Kidney (tissue), 14 donors: ENCODE data around the gene LY6G5C. TPM values are rescaled to one million over a fixed set of nuclear protein-coding genes. Genes with fewer than 3 reads are reported as not detected.

ENCODE experiments used
- DNase-seq, 5 donors: peaks; one replicate each; pipeline ENCODE4 v3.0.0-alpha.2; 2013 to 2020
- FAIRE-seq: peaks from 2 replicates; lab custom pipeline; 2012; peaks lifted over from hg19 to GRCh38; lab: Jason Lieb, UNC
- H3K27ac ChIP-seq, 2 donors: one replicate each; pipeline ENCODE4 v1.7.0; 2013; ENCODE audit warnings: low read depth in 2 of 2, low read length in 2 of 2, inconsistent platforms in 1 of 2
- H3K27me3 ChIP-seq: one replicate; pipeline ENCODE4 v1.7.1; 2013; ENCODE audit warnings: low read length, inconsistent platforms; ENCODE audit not compliant: control insufficient read depth, insufficient read depth
- H3K36me3 ChIP-seq, 3 donors: one replicate each; pipeline versions ENCODE4 v1.7.0 to v1.7.1; 2013; ENCODE audit warnings: low read length in 3 of 3, control low read depth in 1 of 3, inconsistent platforms in 1 of 3; ENCODE audit not compliant: insufficient read depth in 3 of 3, control insufficient read depth in 2 of 3
- H3K4me1 ChIP-seq, 3 donors: one replicate each; pipeline versions ENCODE4 v1.7.0 to v1.7.1; 2013; ENCODE audit warnings: low read length in 3 of 3, inconsistent platforms in 1 of 3, low read depth in 1 of 3; ENCODE audit not compliant: control insufficient read depth in 2 of 3, insufficient read depth in 2 of 3
- H3K4me3 ChIP-seq, 3 donors: one replicate each; pipeline versions ENCODE4 v1.7.0 to v1.8.1; 2013; ENCODE audit warnings: low read length in 3 of 3, control low read depth in 1 of 3, inconsistent platforms in 1 of 3
- H3K9ac ChIP-seq, 3 donors: one replicate each; pipeline versions ENCODE4 v1.7.0 to v1.7.1; 2013; ENCODE audit warnings: low read length in 3 of 3, control low read depth in 1 of 3, inconsistent platforms in 1 of 3
- H3K9me3 ChIP-seq, 3 donors: one replicate each; pipeline versions ENCODE4 v1.7.0 to v1.7.1; 2013; ENCODE audit warnings: low read length in 3 of 3, control low read depth in 1 of 3, inconsistent platforms in 1 of 3; ENCODE audit not compliant: control insufficient read depth in 2 of 3, insufficient read depth in 1 of 3
- intact Hi-C: fragments of 100-400 bp; cut with DNase I; formaldehyde crosslinking; loops from one replicate; pipeline ENCODE4 v1.11.1; 2022
- polyA plus RNA-seq: library from polyadenylated mRNA; stranded (reverse); fragments of 350-450 nt; fragmentation: Illumina TruSeq; extraction: RNeasy Lipid Tissue Mini Kit (QIAGEN cat#74804); gene quantifications from one replicate; pipeline ENCODE4 v1.2.3, GENCODE V29; 2014; ENCODE audit warnings: low read depth, low replicate concordance; ENCODE audit not compliant: insufficient read depth
- total RNA-seq: library from RNA; stranded (reverse); fragmentation: NEBNext Ultra II Directional; extraction: Animal tissue kit (Norgen Biotek cat#: 25700); gene quantifications from one replicate; pipeline ENCODE4 v1.2.1, GENCODE V29; 2021
- TF ChIP-seq, protein P1 (sequence below): IDR thresholded peaks from 3 replicates; pipeline ENCODE4 v1.5.1; 2012; ENCODE audit warnings: mild to moderate bottlenecking, moderate library complexity, borderline replicate concordance; ENCODE audit not compliant: insufficient read depth; ENCODE audit errors: extremely low read depth
- donor health status: control.
- donor health status: control.
- donor health status: control.
- donor health status: control.
- donor health status: control.
- donor health status: DM: yes; HTN: yes; CAD: no.
- donor health status: Normal renal cell carcinoma (clear cell type).

The LY6G5C gene
- total and polyA plus RNA-seq, 2 donors from 2014 or later = 2.5 to 4.6 TPM

DNA sequence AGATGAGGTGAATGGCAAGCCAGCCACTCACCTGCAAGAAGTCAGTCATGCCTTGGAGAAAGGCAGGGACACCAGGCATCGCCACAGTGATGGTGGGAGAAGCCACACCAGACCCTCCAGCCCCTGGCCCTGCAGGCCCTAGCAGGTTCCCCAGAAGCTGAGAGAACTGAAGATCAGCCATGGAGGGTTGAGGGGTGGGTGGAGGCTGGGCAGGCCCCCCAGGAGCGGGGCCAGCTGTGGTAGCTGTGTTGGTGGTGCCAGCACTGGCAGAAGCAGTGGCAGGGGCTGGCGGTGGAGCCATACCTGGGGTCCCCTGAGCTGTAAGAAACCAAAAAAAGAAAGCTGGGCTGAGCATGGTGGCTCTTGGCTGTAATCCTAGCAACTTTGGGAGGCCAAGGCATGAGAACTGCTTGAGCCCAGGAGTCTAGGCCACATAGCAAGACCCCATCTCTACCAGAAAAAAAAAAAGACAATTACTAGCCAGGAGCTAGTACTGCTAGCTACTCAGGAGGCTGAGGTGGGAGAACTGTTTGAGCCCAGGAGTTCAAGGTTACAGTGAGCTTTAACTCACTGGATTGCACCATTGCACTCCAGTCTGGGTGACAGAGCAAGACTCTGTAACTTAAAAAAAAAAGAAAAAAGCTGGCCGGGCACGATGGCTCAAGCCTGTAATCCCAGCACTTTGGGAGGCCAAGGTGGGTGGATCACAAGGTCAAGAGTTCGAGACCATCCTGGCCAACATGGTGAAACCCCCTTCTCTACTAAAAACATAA lies 37.9 kb downstream of the LY6G5C start:
- TF ChIP-seq, protein P1, sequence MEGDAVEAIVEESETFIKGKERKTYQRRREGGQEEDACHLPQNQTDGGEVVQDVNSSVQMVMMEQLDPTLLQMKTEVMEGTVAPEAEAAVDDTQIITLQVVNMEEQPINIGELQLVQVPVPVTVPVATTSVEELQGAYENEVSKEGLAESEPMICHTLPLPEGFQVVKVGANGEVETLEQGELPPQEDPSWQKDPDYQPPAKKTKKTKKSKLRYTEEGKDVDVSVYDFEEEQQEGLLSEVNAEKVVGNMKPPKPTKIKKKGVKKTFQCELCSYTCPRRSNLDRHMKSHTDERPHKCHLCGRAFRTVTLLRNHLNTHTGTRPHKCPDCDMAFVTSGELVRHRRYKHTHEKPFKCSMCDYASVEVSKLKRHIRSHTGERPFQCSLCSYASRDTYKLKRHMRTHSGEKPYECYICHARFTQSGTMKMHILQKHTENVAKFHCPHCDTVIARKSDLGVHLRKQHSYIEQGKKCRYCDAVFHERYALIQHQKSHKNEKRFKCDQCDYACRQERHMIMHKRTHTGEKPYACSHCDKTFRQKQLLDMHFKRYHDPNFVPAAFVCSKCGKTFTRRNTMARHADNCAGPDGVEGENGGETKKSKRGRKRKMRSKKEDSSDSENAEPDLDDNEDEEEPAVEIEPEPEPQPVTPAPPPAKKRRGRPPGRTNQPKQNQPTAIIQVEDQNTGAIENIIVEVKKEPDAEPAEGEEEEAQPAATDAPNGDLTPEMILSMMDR = no peak
- DNase-seq = no peak
- Histone ChIP-seq H3K36me3 (peaks cover 7 to 80% (median 54%) of the 10 kb centered on the region in 3 donors), H3K4me1 (no peaks in the 10 kb centered on the region), H3K9me3 (no peaks in the 10 kb centered on the region), H3K4me3 (no peak overlapping the region), H3K27ac (no peak overlapping the region), H3K27me3 (no peaks in the 10 kb centered on the region), H3K9ac (no peak overlapping the region)
- no peak for FAIRE-seq
- intact Hi-C loops = no loop called here

DNA sequence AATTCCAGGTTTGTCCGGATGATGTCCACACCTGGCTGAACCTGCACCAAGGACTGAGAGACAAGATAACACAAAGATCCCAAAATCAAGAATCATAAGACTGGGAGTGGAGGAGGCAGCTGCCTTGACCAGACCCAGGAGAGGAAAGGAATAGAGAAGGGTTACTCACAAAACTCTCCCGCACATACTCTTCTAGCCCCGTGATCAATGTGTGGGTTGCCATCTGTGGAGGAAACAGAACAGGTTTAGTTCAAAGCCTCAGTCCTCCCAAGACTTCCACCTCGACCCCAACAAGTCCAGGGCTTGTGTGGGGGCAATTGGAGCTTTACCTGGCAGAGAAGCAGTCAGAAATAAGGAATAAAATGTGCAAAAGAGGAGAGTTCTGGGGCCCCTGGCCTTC lies 39.5 kb downstream of the LY6G5C start:
- no peak overlapping the region for H3K4me3 ChIP-seq
- H3K36me3 ChIP-seq = peaks cover 4 to 82% (median 54%) of the 10 kb centered on the region in 3 donors
- no peak overlapping the region for H3K9ac ChIP-seq
- no peak overlapping the region for H3K27ac ChIP-seq
- H3K4me1 ChIP-seq = no peaks in the 10 kb centered on the region
- TF ChIP-seq, protein P1 = no peak
- DNase-seq = no peak
- no peaks in the 10 kb centered on the region for H3K9me3 ChIP-seq
- intact Hi-C loops = no loop called here
- no peak for FAIRE-seq
- H3K27me3 ChIP-seq = no peaks in the 10 kb centered on the region

- intact Hi-C loops = no loop called here
- Histone ChIP-seq H3K27me3 (no peaks in the 10 kb centered on the region), H3K36me3 (peaks cover 4 to 84% (median 55%) of the 10 kb centered on the region in 3 donors), H3K9ac (no peak overlapping the region), H3K4me1 (no peaks in the 10 kb centered on the region), H3K9me3 (no peaks in the 10 kb centered on the region), H3K4me3 (no peak overlapping the region), H3K27ac (no peak overlapping the region)
- no peak for DNase-seq
- no peak for FAIRE-seq
- TF ChIP-seq, protein P1 = no peak
These were observed 40.3 kb downstream of the LY6G5C start for GRCh38 chr6:31640612-31641011.
